IMR-90 (cell line): ENCODE results near the gene GAREM1. TPM values are rescaled to one million over a fixed set of nuclear protein-coding genes. Genes with fewer than 3 reads are reported as not detected.

ENCODE experiments used
- ATAC-seq: fragments of 200-7000 bp; cut with Tn5 transposase; 2 replicates; pipeline ENCODE4 v1.9.1; 2020; ENCODE audit warnings: low read depth, mild to moderate bottlenecking, moderate library complexity
- BruUV-seq: library from RNA; stranded (reverse); fragments of 400-500 nt; replicated peaks from 2 replicates; lab custom pipeline; 2021; lab: Mats Ljungman, UMichigan
- CTCF ChIA-PET: fragments of 300-600 bp; formaldehyde crosslinking; extraction: SDS; loops from one replicate; lab custom pipeline; 2021; ENCODE audit warnings: antibody characterized with exemption; lab: Yijun Ruan, JAX
- POLR2A ChIA-PET: fragments of 300-600 bp; sonication (Branson Sonifier 250); formaldehyde crosslinking; loops from one replicate; lab custom pipeline; 2022; ENCODE audit warnings: antibody characterized with exemption; ENCODE audit not compliant: unreplicated experiment; lab: Charles Lee
- DNase-seq: peaks from one replicate; pipeline ENCODE4 v3.0.0; 2013
- H2AFZ ChIP-seq: replicated peaks from 2 replicates; pipeline ENCODE3; 2013; ENCODE audit warnings: low read length, mild to moderate bottlenecking; ENCODE audit not compliant: poor library complexity
- H2AK5ac ChIP-seq: 2 replicates; pipeline ENCODE4 v1.6.1; 2013; ENCODE audit warnings: low read depth, low read length, inconsistent platforms
- H2AK9ac ChIP-seq: replicated peaks from 2 replicates; pipeline ENCODE3; 2013; ENCODE audit warnings: mild to moderate bottlenecking, low read depth, low read length, moderate library complexity; ENCODE audit not compliant: poor library complexity
- H2BK120ac ChIP-seq: 2 replicates; pipeline ENCODE4 v1.6.1; 2013; ENCODE audit warnings: low read depth, low read length, inconsistent platforms
- H2BK15ac ChIP-seq: 3 replicates; pipeline ENCODE4 v1.6.1; 2013; ENCODE audit warnings: low read depth, low read length, inconsistent platforms
- H2BK20ac ChIP-seq: 2 replicates; pipeline ENCODE4 v1.6.1; 2013; ENCODE audit warnings: low read depth, mild to moderate bottlenecking, inconsistent platforms, low read length, moderate library complexity
- H2BK5ac ChIP-seq: 2 replicates; pipeline ENCODE4 v1.6.1; 2013; ENCODE audit warnings: mild to moderate bottlenecking, low read depth, low read length, inconsistent platforms; ENCODE audit not compliant: poor library complexity, severe bottlenecking
- H3K14ac ChIP-seq: replicated peaks from 2 replicates; pipeline ENCODE4 v1.6.1; 2013; ENCODE audit warnings: low read depth, low read length, inconsistent platforms
- H3K18ac ChIP-seq: 2 replicates; pipeline ENCODE4 v1.6.1; 2013; ENCODE audit warnings: low read depth, low read length, control low read depth
- H3K23ac ChIP-seq: 2 replicates; pipeline ENCODE4 v1.6.1; 2013; ENCODE audit warnings: low read depth, low read length, inconsistent platforms
- H3K27ac ChIP-seq: 2 replicates; pipeline ENCODE4 v1.5.1; 2013; ENCODE audit warnings: mild to moderate bottlenecking, control low read depth, low read length; ENCODE audit not compliant: insufficient read depth
- H3K27me3 ChIP-seq: 2 replicates; pipeline ENCODE4 v1.6.1; 2013; ENCODE audit warnings: low read length; ENCODE audit not compliant: control insufficient read depth, insufficient read depth
- H3K36me3 ChIP-seq: 2 replicates; pipeline ENCODE4 v1.6.1; 2013; ENCODE audit warnings: low read length, mixed read lengths; ENCODE audit not compliant: control insufficient read depth, insufficient read depth
- H3K4ac ChIP-seq: 2 replicates; pipeline ENCODE4 v1.6.1; 2013; ENCODE audit warnings: low read depth, low read length, inconsistent platforms
- H3K4me1 ChIP-seq: 2 replicates; pipeline ENCODE4 v1.6.1; 2013; ENCODE audit warnings: low read length, mixed read lengths; ENCODE audit not compliant: control insufficient read depth, insufficient read depth
- H3K4me2 ChIP-seq: 2 replicates; pipeline ENCODE4 v1.6.1; 2013; ENCODE audit warnings: low read depth, mild to moderate bottlenecking, control low read depth, low read length, moderate library complexity
- H3K4me3 ChIP-seq: 2 replicates; pipeline ENCODE4 v1.5.1; 2013; ENCODE audit warnings: low read depth, mild to moderate bottlenecking, control low read depth, low read length, moderate library complexity; ENCODE audit not compliant: insufficient read depth
- H3K56ac ChIP-seq: 2 replicates; pipeline ENCODE4 v1.6.1; 2013; ENCODE audit warnings: low read length, inconsistent platforms; ENCODE audit not compliant: insufficient read depth; ENCODE audit errors: extremely low read depth
- H3K79me1 ChIP-seq, 2 experiments: 2 replicates each; pipeline ENCODE4 v1.6.1; 2013; ENCODE audit warnings: low read length in 2 of 2, inconsistent platforms in 1 of 2, low read depth in 1 of 2
- H3K9ac ChIP-seq: 2 replicates; pipeline ENCODE4 v1.6.1; 2013; ENCODE audit warnings: low read depth, low read length, control low read depth
- H3K9me1 ChIP-seq: 2 replicates; pipeline ENCODE4 v1.6.1; 2013; ENCODE audit warnings: low read length, inconsistent platforms; ENCODE audit not compliant: insufficient read depth
- H3K9me3 ChIP-seq: 2 replicates; pipeline ENCODE4 v1.6.1; 2013; ENCODE audit warnings: low read length; ENCODE audit not compliant: control insufficient read depth, insufficient read depth
- H4K20me1 ChIP-seq: 2 replicates; pipeline ENCODE4 v1.6.1; 2013; ENCODE audit warnings: low read length, inconsistent platforms; ENCODE audit not compliant: insufficient read depth
- H4K5ac ChIP-seq: 2 replicates; pipeline ENCODE4 v1.6.1; 2013; ENCODE audit warnings: mild to moderate bottlenecking, low read depth, low read length, control low read depth
- H4K8ac ChIP-seq, 2 experiments: 2 replicates each; pipeline ENCODE4 v1.6.1; 2013; ENCODE audit warnings: low read depth in 2 of 2, low read length in 2 of 2, control low read depth in 1 of 2, inconsistent platforms in 1 of 2
- H4K91ac ChIP-seq: 2 replicates; pipeline ENCODE4 v1.6.1; 2013; ENCODE audit warnings: low read depth, low read length, inconsistent platforms; ENCODE audit not compliant: insufficient read depth
- BHLHE40 ChIP-seq: fragments of 150-350 bp; IDR thresholded peaks from 2 replicates; pipeline ENCODE4 v1.6.1; 2016; ENCODE audit warnings: mild to moderate bottlenecking, low read depth, low read length
- CEBPB ChIP-seq: IDR thresholded peaks from 2 replicates; pipeline ENCODE4 v1.6.1; 2012; ENCODE audit warnings: low read depth, low read length, improper control_type of control experiment
- CHD1 ChIP-seq: IDR thresholded peaks from 2 replicates; pipeline ENCODE4 v1.6.1; 2012; ENCODE audit warnings: low read depth, low read length, improper control_type of control experiment
- MAZ ChIP-seq: IDR thresholded peaks from 2 replicates; pipeline ENCODE4 v1.6.1; 2012; ENCODE audit warnings: low read depth, mild to moderate bottlenecking, low read length, improper control_type of control experiment, moderate library complexity, borderline replicate concordance
- POLR2A ChIP-seq: IDR thresholded peaks from 2 replicates; pipeline ENCODE4 v1.6.1; 2012; ENCODE audit warnings: mild to moderate bottlenecking, low read depth, low read length
- RAD21 ChIP-seq: IDR thresholded peaks from 2 replicates; pipeline ENCODE4 v1.6.1; 2012; ENCODE audit warnings: low read length, improper control_type of control experiment
- RCOR1 ChIP-seq: IDR thresholded peaks from 2 replicates; pipeline ENCODE4 v1.6.1; 2012; ENCODE audit warnings: mild to moderate bottlenecking, low read length, improper control_type of control experiment; ENCODE audit not compliant: insufficient replicate concordance
- SMC3 ChIP-seq: fragments of 150-350 bp; IDR thresholded peaks from 2 replicates; pipeline ENCODE4 v1.6.1; 2016; ENCODE audit warnings: low read depth, mild to moderate bottlenecking, antibody characterized with exemption, low read length, moderate library complexity
- USF2 ChIP-seq: fragments of 150-350 bp; IDR thresholded peaks from 2 replicates; pipeline ENCODE4 v1.6.1; 2017; ENCODE audit warnings: mild to moderate bottlenecking, antibody characterized with exemption, low read length, low read depth
- WGBS, 2 experiments: methylation state at CpG; one replicate each; pipeline versions ENCODE4 v1.1.5 to v1.1.7; 2013; ENCODE audit warnings: missing lambda C conversion rate in 2 of 2; ENCODE audit not compliant: insufficient read length in 1 of 2; ENCODE audit errors: extremely low coverage in 2 of 2; 5-methylcytosine and 5-hydroxymethylcytosine counted together
- dilution Hi-C: fragments of 300-500 bp; cut with HindIII; formaldehyde crosslinking; loops from one replicate; pipeline ENCODE4 v1.14.3; 2018; ENCODE audit warnings: low sequenced_read_pairs; ENCODE audit not compliant: unreplicated experiment
- in situ Hi-C: fragments of 300-500 bp; cut with MboI; formaldehyde crosslinking; loops from 3 replicates; pipeline ENCODE4 v1.14.3; 2019; ENCODE audit warnings: low sequenced_read_pairs, inconsistent platforms, mixed read lengths
- intact Hi-C: fragments of 100-400 bp; cut with micrococcal nuclease; formaldehyde crosslinking; loops from 2 replicates; pipeline ENCODE4 v1.10.0; 2022
- polyA plus RNA-seq, 3 experiments: library from polyadenylated mRNA; depleted of rRNA; stranded (reverse); fragments of >200 nt; gene quantifications; 2 replicates each; pipeline ENCODE4 v1.2.3, GENCODE V29; 2012; ENCODE audit warnings: low replicate concordance in 1 of 3
- total RNA-seq: library from RNA; depleted of rRNA; stranded (reverse); fragments of >200 nt; gene quantifications from 2 replicates; pipeline ENCODE4 v1.2.3, GENCODE V29; 2012
- TF ChIP-seq, protein P1 (sequence below): fragments of 150-350 bp; IDR thresholded peaks from 2 replicates; pipeline ENCODE4 v1.6.1; 2016; ENCODE audit warnings: low read depth, mild to moderate bottlenecking, low read length, moderate library complexity, borderline replicate concordance

The GAREM1 gene
- total and polyA plus RNA-seq, 2 of the 4 experiments (the other 2 are of a cell fraction), result 1.4 to 2.3 TPM

DNA sequence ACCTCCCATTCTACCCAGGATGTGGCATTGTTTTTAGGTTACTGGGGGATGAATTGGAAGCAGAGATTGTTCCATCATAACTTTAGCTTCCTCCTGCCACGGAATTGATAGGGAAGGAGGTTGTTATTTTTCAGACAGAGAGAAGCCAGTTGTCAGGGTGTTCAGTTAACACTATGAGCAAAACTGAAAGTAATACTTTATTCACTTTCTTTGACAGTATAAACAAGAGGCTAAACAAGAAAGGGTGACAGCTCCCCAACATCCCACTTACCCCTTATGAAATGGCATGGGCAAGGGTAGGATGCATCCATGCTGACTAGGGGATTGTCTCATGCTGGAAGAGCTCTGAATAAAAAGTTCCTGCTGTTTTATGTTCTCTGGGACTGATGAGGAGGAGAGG lies 36.4 kb upstream of the GAREM1 start:
- Histone ChIP-seq H3K36me3 (no peaks in the 10 kb centered on the region), H3K56ac (no peak overlapping the region), H3K79me1 (no peaks in the 10 kb centered on the region), H4K5ac (no peak overlapping the region), H2BK120ac (no peak overlapping the region), H3K23ac (no peak overlapping the region), H3K27me3 (no peaks in the 10 kb centered on the region), H3K27ac (no peak overlapping the region), H3K9me1 (no peaks in the 10 kb centered on the region), H3K4ac (no peak overlapping the region), H3K4me1 (no peaks in the 10 kb centered on the region), H3K18ac (no peak overlapping the region), H4K91ac (no peak overlapping the region), H2BK5ac (no peak overlapping the region), H3K9ac (no peak overlapping the region), H3K4me2 (no peak overlapping the region), H4K8ac (no peak overlapping the region), H4K20me1 (no peaks in the 10 kb centered on the region), H2BK20ac (no peak overlapping the region), H3K9me3 (no peaks in the 10 kb centered on the region), H2AK9ac (no peak overlapping the region), H3K4me3 (no peak overlapping the region), H3K14ac (no peak overlapping the region), H2AFZ (no peak overlapping the region), H2AK5ac (no peak overlapping the region), H2BK15ac (no peak overlapping the region)
- ChIA-PET CTCF (no interaction called here), POLR2A (no interaction called here)
- no TSS peak for BruUV-seq
- intact Hi-C loops, result no loop called here
- dilution Hi-C loops, result no loop called here
- DNase-seq (no peak), ATAC-seq (no peak)
- WGBS, 2 experiments, result no CpG with 5 or more reads among the region's 1 CpG
- TF ChIP-seq CEBPB (no peak), POLR2A (no peak), USF2 (no peak), SMC3 (no peak), BHLHE40 (no peak), CHD1 (no peak), RAD21 (no peak), RCOR1 (no peak), MAZ (no peak)
- TF ChIP-seq, protein P1, sequence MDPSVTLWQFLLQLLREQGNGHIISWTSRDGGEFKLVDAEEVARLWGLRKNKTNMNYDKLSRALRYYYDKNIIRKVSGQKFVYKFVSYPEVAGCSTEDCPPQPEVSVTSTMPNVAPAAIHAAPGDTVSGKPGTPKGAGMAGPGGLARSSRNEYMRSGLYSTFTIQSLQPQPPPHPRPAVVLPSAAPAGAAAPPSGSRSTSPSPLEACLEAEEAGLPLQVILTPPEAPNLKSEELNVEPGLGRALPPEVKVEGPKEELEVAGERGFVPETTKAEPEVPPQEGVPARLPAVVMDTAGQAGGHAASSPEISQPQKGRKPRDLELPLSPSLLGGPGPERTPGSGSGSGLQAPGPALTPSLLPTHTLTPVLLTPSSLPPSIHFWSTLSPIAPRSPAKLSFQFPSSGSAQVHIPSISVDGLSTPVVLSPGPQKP, result no peak
- in situ Hi-C loops, result no loop called here
